Uterus (tissue), 2 donors: ENCODE measurements around the gene TMEM87A.

ENCODE experiments used
- CTCF ChIP-seq, 4 experiments: fragments of 200-600 bp in 2 of 4; fragments of 450-650 bp in 2 of 4; sonication (generic) in 2 of 4; IDR thresholded peaks; one replicate each; pipeline ENCODE4 v1.5.1; 2016 to 2019; ENCODE audit warnings: antibody characterized with exemption in 4 of 4, mild to moderate bottlenecking in 2 of 4, moderate library complexity in 1 of 4
- POLR2A ChIP-seq, 2 donors: fragments of 450-650 bp; IDR thresholded peaks; one replicate each; pipeline ENCODE4 v1.6.1; 2016; ENCODE audit warnings: antibody characterized with exemption in 2 of 2, mild to moderate bottlenecking in 1 of 2, moderate library complexity in 1 of 2

- no peak for TF ChIP-seq CTCF (IDR thresholded peaks at IDR 0.05)
- no peak for TF ChIP-seq POLR2A (IDR thresholded peaks at IDR 0.05)
These were observed 2.7 kb downstream of the TMEM87A start for GRCh38 chr15:42270551-42270950.
